ENCODE results near the gene FOXL2NB.
"Not testable (repeated sequence)": the region's sequence is repeated elsewhere in the genome, so short reads cannot be mapped to it uniquely, and the experiment has no call there.

Gene FOXL2NB

GRCh38 chr3:138915503-138916498 lies 31.2 kb upstream of the FOXL2NB start:
- peak overlapping the region; percentile 83 to 87 for H3K4me3 Mint-ChIP-seq
- peaks cover 0 to 19% of the 10 kb centered on the region in 2 donors for H3K27me3 Mint-ChIP-seq
- peaks cover 9% of the 10 kb centered on the region for H3K36me3 Mint-ChIP-seq (ENCODE audit: insufficient read depth)
- ATAC-seq (replicated peaks) (peak; percentile 86), DNase-seq (peak; percentile 71 to 76 (median 73))
- no peak overlapping the region for H3K27ac Mint-ChIP-seq
- no peaks in the 10 kb centered on the region for H3K9me3 Mint-ChIP-seq
- peaks cover 8 to 9% of the 10 kb centered on the region in 2 donors for H3K4me1 Mint-ChIP-seq (ENCODE audit: low read depth in 2 of 2)

GRCh38 chr3:138916824-138917223 lies 30.2 kb upstream of the FOXL2NB start:
- Mint-ChIP-seq H3K4me3 (no peak overlapping the region), H3K27me3 (peaks cover 0 to 22% of the 10 kb centered on the region in 2 donors), H3K36me3 (ENCODE audit: insufficient read depth) (peaks cover 9% of the 10 kb centered on the region), H3K27ac (no peak overlapping the region), H3K4me1 (ENCODE audit: low read depth in 2 of 2) (peaks cover 8 to 9% of the 10 kb centered on the region in 2 donors), H3K9me3 (no peaks in the 10 kb centered on the region)
- no peak for ATAC-seq (replicated peaks)
- DNase-seq = no peak

- Mint-ChIP-seq H3K4me1 (ENCODE audit: low read depth in 2 of 2) (peaks cover 11 to 15% of the 10 kb centered on the region in 2 donors), H3K27me3 (peaks cover 6 to 40% of the 10 kb centered on the region in 2 donors), H3K27ac (no peak overlapping the region), H3K36me3 (ENCODE audit: insufficient read depth) (peaks cover 6% of the 10 kb centered on the region), H3K4me3 (no peak overlapping the region), H3K9me3 (no peaks in the 10 kb centered on the region)
- ATAC-seq (replicated peaks) = no peak
- no peak for DNase-seq
Observed at GRCh38 chr3:138919325-138919724, 27.7 kb upstream of the FOXL2NB start.

- peaks cover 3 to 5% of the 10 kb centered on the region in 2 donors for H3K4me1 Mint-ChIP-seq (ENCODE audit: low read depth in 2 of 2)
- DNase-seq (no peak), ATAC-seq (replicated peaks) (no peak)
- H3K36me3 Mint-ChIP-seq (ENCODE audit: insufficient read depth) = no peaks in the 10 kb centered on the region
- H3K4me3 Mint-ChIP-seq = no peak overlapping the region
- H3K9me3 Mint-ChIP-seq = no peaks in the 10 kb centered on the region
- peaks cover 6 to 48% of the 10 kb centered on the region in 2 donors for H3K27me3 Mint-ChIP-seq
- H3K27ac Mint-ChIP-seq = no peak overlapping the region
Observed at GRCh38 chr3:138921316-138922292, 25.4 kb upstream of the FOXL2NB start.

- peaks cover 6 to 48% of the 10 kb centered on the region in 2 donors for H3K27me3 Mint-ChIP-seq
- not testable (repeated sequence) for ATAC-seq (replicated peaks)
Observed at GRCh38 chr3:138922400-138922799, 24.6 kb upstream of the FOXL2NB start.

GRCh38 chr3:138923531-138923994 lies 23.5 kb upstream of the FOXL2NB start:
- H3K4me3 Mint-ChIP-seq = no peak overlapping the region
- H3K27me3 Mint-ChIP-seq = peaks cover 6 to 41% of the 10 kb centered on the region in 2 donors
- H3K36me3 Mint-ChIP-seq (ENCODE audit: insufficient read depth) = no peaks in the 10 kb centered on the region
- H3K4me1 Mint-ChIP-seq (ENCODE audit: low read depth in 2 of 2) = peaks cover 3 to 5% of the 10 kb centered on the region in 2 donors
- DNase-seq (peak; percentile 83 to 87 (median 86)), ATAC-seq (replicated peaks) (peak; percentile 98)
- no peaks in the 10 kb centered on the region for H3K9me3 Mint-ChIP-seq
- H3K27ac Mint-ChIP-seq = no peak overlapping the region

More at GRCh38 chr3:138922400-138922799, 24.6 kb upstream of the FOXL2NB start:
- H3K4me3 Mint-ChIP-seq; H3K27ac Mint-ChIP-seq; H3K4me1 Mint-ChIP-seq (ENCODE audit: low read depth in 2 of 2); H3K9me3 Mint-ChIP-seq; H3K36me3 Mint-ChIP-seq (ENCODE audit: insufficient read depth); DNase-seq: not testable (repeated sequence)

GRCh38 chr3:138928727-138929372 lies 18.2 kb upstream of the FOXL2NB start:
- Mint-ChIP-seq H3K9me3 (no peaks in the 10 kb centered on the region), H3K4me1 (ENCODE audit: low read depth in 2 of 2) (no peaks in the 10 kb centered on the region), H3K27me3 (peaks cover 14 to 58% of the 10 kb centered on the region in 2 donors), H3K4me3 (no peak overlapping the region), H3K36me3 (ENCODE audit: insufficient read depth) (no peaks in the 10 kb centered on the region), H3K27ac (no peak overlapping the region)
- DNase-seq (no peak), ATAC-seq (replicated peaks) (no peak)

GRCh38 chr3:138933068-138933668 lies 13.8 kb upstream of the FOXL2NB start:
- Mint-ChIP-seq H3K27ac (no peak overlapping the region), H3K36me3 (ENCODE audit: insufficient read depth) (no peaks in the 10 kb centered on the region), H3K4me3 (no peak overlapping the region), H3K27me3 (peaks cover 57 to 90% of the 10 kb centered on the region in 2 donors), H3K4me1 (ENCODE audit: low read depth in 2 of 2) (peaks cover 16 to 19% of the 10 kb centered on the region in 2 donors), H3K9me3 (no peaks in the 10 kb centered on the region)
- DNase-seq (no peak), ATAC-seq (replicated peaks) (no peak)

GRCh38 chr3:138933981-138934691 lies 12.9 kb upstream of the FOXL2NB start:
- Mint-ChIP-seq H3K27me3 (peaks cover 67 to 91% of the 10 kb centered on the region in 2 donors), H3K4me1 (ENCODE audit: low read depth in 2 of 2) (peaks cover 21 to 25% of the 10 kb centered on the region in 2 donors)

GRCh38 chr3:138935505-138935862 lies 11.5 kb upstream of the FOXL2NB start:
- Mint-ChIP-seq H3K27me3 (peaks cover 79 to 92% of the 10 kb centered on the region in 2 donors), H3K27ac (no peak overlapping the region), H3K4me1 (ENCODE audit: low read depth in 2 of 2) (peaks cover 25% of the 10 kb centered on the region in 2 donors), H3K4me3 (peak overlapping the region; percentile 76 to 84), H3K9me3 (no peaks in the 10 kb centered on the region), H3K36me3 (ENCODE audit: insufficient read depth) (no peaks in the 10 kb centered on the region)
- ATAC-seq (replicated peaks) (no peak), DNase-seq (no peak)

More at GRCh38 chr3:138933981-138934691, 12.9 kb upstream of the FOXL2NB start:
- Mint-ChIP-seq H3K4me3 (no peak overlapping the region), H3K36me3 (ENCODE audit: insufficient read depth) (no peaks in the 10 kb centered on the region), H3K27ac (no peak overlapping the region), H3K9me3 (no peaks in the 10 kb centered on the region)
- ATAC-seq (replicated peaks) (no peak), DNase-seq (no peak)

- H3K9me3 Mint-ChIP-seq = no peaks in the 10 kb centered on the region
- ATAC-seq (replicated peaks) = peak; percentile 77
- no peaks in the 10 kb centered on the region for H3K36me3 Mint-ChIP-seq (ENCODE audit: insufficient read depth)
- DNase-seq = peak; percentile 63 to 71 (median 66)
- H3K4me3 Mint-ChIP-seq = peak overlapping the region; percentile 76 to 84
- H3K4me1 Mint-ChIP-seq (ENCODE audit: low read depth in 2 of 2) = peaks cover 25% of the 10 kb centered on the region in 2 donors
- no peak overlapping the region for H3K27ac Mint-ChIP-seq
- H3K27me3 Mint-ChIP-seq = peaks cover 85 to 92% of the 10 kb centered on the region in 2 donors
Observed at GRCh38 chr3:138935863-138936740, 10.9 kb upstream of the FOXL2NB start.

Data from effector memory CD8-positive, alpha-beta T cell (primary cell).